Superior temporal gyrus (tissue), 1 donor: ENCODE measurements around the gene MTARC2.
"Not testable (repeated sequence)": the region's sequence is repeated elsewhere in the genome, so short reads cannot be mapped to it uniquely, and the experiment has no call there.

Experiments
- DNase-seq: peaks from one replicate; pipeline ENCODE4 v3.0.0-alpha.2; 2016; ENCODE audit errors: extremely low spot score

MTARC2 gene

GRCh38 chr1:220748089-220748934, at the start of gene MTARC2:
Gene MTARC2, plus strand, starts transcription at chr1:220748322. Its CDS starts 210 bp downstream, at chr1:220748532.
- peak; percentile 48 for DNase-seq

- no peak for DNase-seq
These were observed 49.5 kb upstream of the MTARC2 start for GRCh38 chr1:220698607-220699016.

- DNase-seq = no peak
These were observed 49.1 kb upstream of the MTARC2 start for GRCh38 chr1:220699044-220699443.

- DNase-seq = peak; percentile 65
These were observed 47.5 kb upstream of the MTARC2 start for GRCh38 chr1:220700556-220701179.

GRCh38 chr1:220701974-220702373, 46.1 kb upstream of the MTARC2 start:
- no peak for DNase-seq

- DNase-seq = no peak
These were observed 45.3 kb upstream of the MTARC2 start for GRCh38 chr1:220702733-220703270.

GRCh38 chr1:220703305-220703704, 44.8 kb upstream of the MTARC2 start:
- no peak for DNase-seq

- no peak for DNase-seq
These were observed 42.3 kb upstream of the MTARC2 start for GRCh38 chr1:220705782-220706181.

- DNase-seq = no peak
These were observed 41.6 kb upstream of the MTARC2 start for GRCh38 chr1:220706480-220706879.

GRCh38 chr1:220707160-220707559, 41.0 kb upstream of the MTARC2 start:
- DNase-seq = no peak

GRCh38 chr1:220708244-220708643, 39.9 kb upstream of the MTARC2 start:
- DNase-seq = no peak

- DNase-seq = no peak
These were observed 39.0 kb upstream of the MTARC2 start for GRCh38 chr1:220708936-220709801.

- DNase-seq = no peak
These were observed 37.8 kb upstream of the MTARC2 start for GRCh38 chr1:220710333-220710732.

- no peak for DNase-seq
These were observed 36.9 kb upstream of the MTARC2 start for GRCh38 chr1:220711056-220711809.

- DNase-seq = not testable (repeated sequence)
These were observed 32.1 kb upstream of the MTARC2 start for GRCh38 chr1:220715986-220716385.

- DNase-seq = no peak
These were observed 30.1 kb upstream of the MTARC2 start for GRCh38 chr1:220717800-220718640.

GRCh38 chr1:220721266-220721665, 26.9 kb upstream of the MTARC2 start:
- DNase-seq = not testable (repeated sequence)

GRCh38 chr1:220726634-220727033, 21.5 kb upstream of the MTARC2 start:
- DNase-seq = no peak

- DNase-seq = no peak
These were observed 20.6 kb upstream of the MTARC2 start for GRCh38 chr1:220727519-220727918.

GRCh38 chr1:220730486-220730885, 17.6 kb upstream of the MTARC2 start:
- DNase-seq = no peak
